GM19023 (cell line): ENCODE data around the gene MAPKAP1.

Experiments
- ATAC-seq: cut with Tn5 transposase; IDR thresholded peaks from one replicate; pipeline ENCODE4 v1.9.1; 2021; ENCODE audit warnings: mild to moderate bottlenecking, moderate library complexity; ENCODE audit not compliant: unreplicated experiment

The MAPKAP1 gene

GRCh38 chr9:125493384-125493783, 213.6 kb downstream of the MAPKAP1 start:
- no peak for ATAC-seq

- ATAC-seq, result no peak
Measured at GRCh38 chr9:125492719-125493118, 214.3 kb downstream of the MAPKAP1 start.

GRCh38 chr9:125487842-125488241, 219.2 kb downstream of the MAPKAP1 start:
- ATAC-seq, result no peak

GRCh38 chr9:125486576-125486975, 220.4 kb downstream of the MAPKAP1 start:
- no peak for ATAC-seq

GRCh38 chr9:125486152-125486508, 220.9 kb downstream of the MAPKAP1 start:
- ATAC-seq, result no peak

GRCh38 chr9:125485471-125486151, 221.4 kb downstream of the MAPKAP1 start:
- no peak for ATAC-seq

GRCh38 chr9:125484350-125485282, 222.4 kb downstream of the MAPKAP1 start:
- no peak for ATAC-seq

- no peak for ATAC-seq
Measured at GRCh38 chr9:125483697-125484096, 223.3 kb downstream of the MAPKAP1 start.

GRCh38 chr9:125479846-125480615, 227.0 kb downstream of the MAPKAP1 start:
- no peak for ATAC-seq

GRCh38 chr9:125477089-125477544, 229.9 kb downstream of the MAPKAP1 start:
- no peak for ATAC-seq

GRCh38 chr9:125476645-125477044, 230.4 kb downstream of the MAPKAP1 start:
- ATAC-seq, result no peak

- no peak for ATAC-seq
Measured at GRCh38 chr9:125475385-125475784, 231.6 kb downstream of the MAPKAP1 start.

GRCh38 chr9:125472926-125473701, 233.9 kb downstream of the MAPKAP1 start:
- no peak for ATAC-seq

GRCh38 chr9:125472562-125472925, 234.5 kb downstream of the MAPKAP1 start:
- no peak for ATAC-seq

- ATAC-seq, result no peak
Measured at GRCh38 chr9:125470767-125471580, 236.0 kb downstream of the MAPKAP1 start.

- no peak for ATAC-seq
Measured at GRCh38 chr9:125470189-125470588, 236.8 kb downstream of the MAPKAP1 start.

GRCh38 chr9:125468646-125469045, 238.4 kb downstream of the MAPKAP1 start:
- no peak for ATAC-seq

- ATAC-seq, result no peak
Measured at GRCh38 chr9:125467116-125467740, 239.8 kb downstream of the MAPKAP1 start.

GRCh38 chr9:125466411-125466810, 240.6 kb downstream of the MAPKAP1 start:
- ATAC-seq, result no peak
